ENCODE results near the gene CDH12. TPM values are rescaled to one million over a fixed set of nuclear protein-coding genes. Genes with fewer than 3 reads are reported as not detected.

CDH12 gene
- total RNA-seq, 1 experiment from 2014 or later = not detected

DNA sequence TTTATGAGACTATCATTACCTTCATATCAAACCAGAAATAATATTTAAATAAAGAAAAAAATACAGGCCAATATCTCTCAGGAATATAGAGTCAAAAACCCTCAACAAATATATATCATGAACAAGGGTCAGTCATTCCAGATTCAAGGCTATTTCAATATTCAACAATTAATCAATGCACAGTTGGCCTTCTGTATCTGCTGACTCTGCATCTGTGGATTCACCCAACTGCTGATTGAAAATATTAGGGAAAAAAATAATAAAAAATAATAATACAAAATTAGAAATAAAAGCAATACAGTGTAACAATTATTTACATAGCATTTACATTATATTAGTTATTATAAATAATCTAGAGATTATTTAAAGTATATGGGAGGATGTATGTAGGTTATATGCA, 1114.0 kb downstream of the CDH12 start:
- H3K79me2 ChIP-seq (ENCODE audit: insufficient read depth, low read length) = no peaks in the 10 kb centered on the region
- intact Hi-C loops (cut with micrococcal nuclease) = no loop called here
- CTCF ChIA-PET = no interaction called here
- no peaks in the 10 kb centered on the region for H3K4me1 ChIP-seq (ENCODE audit: control insufficient read depth in 1 of 2, insufficient read depth in 2 of 2, low read length in 2 of 2)
- no peaks in the 10 kb centered on the region for H3K36me3 ChIP-seq (ENCODE audit: control insufficient read depth in 1 of 2, insufficient read depth in 2 of 2, low read length in 2 of 2)
- no peak overlapping the region for H2AFZ ChIP-seq (ENCODE audit: low read depth, low read length, poor library complexity, severe bottlenecking)
- no peak for TF ChIP-seq POLR2A (IDR thresholded peaks at IDR 0.05; ENCODE audit: borderline replicate concordance, extremely low read depth, insufficient read depth, insufficient read length)
- TF ChIP-seq ZNF274 (IDR thresholded peaks at IDR 0.05; ENCODE audit: low read depth, low read length) = no peak
- no peak for TF ChIP-seq SRF (IDR thresholded peaks at IDR 0.05; ENCODE audit: low read depth)
- TF ChIP-seq EZH2phosphoT487 (IDR thresholded peaks at IDR 0.05; ENCODE audit: borderline replicate concordance) = no peak
- no peak for TF ChIP-seq EZH2 (IDR thresholded peaks at IDR 0.05)
- no peak for TF ChIP-seq YY1 (IDR thresholded peaks at IDR 0.05; ENCODE audit: extremely low read depth, insufficient replicate concordance, low read depth, low read length)
- TF ChIP-seq SP1 (IDR thresholded peaks at IDR 0.05; ENCODE audit: low read depth) = no peak
- TF ChIP-seq CEBPB (IDR thresholded peaks at IDR 0.05; ENCODE audit: low read depth) = no peak
- no peak for TF ChIP-seq ELF1 (IDR thresholded peaks at IDR 0.05; ENCODE audit: borderline replicate concordance, low read depth)
- TF ChIP-seq CBX3 (IDR thresholded peaks at IDR 0.05; ENCODE audit: low read depth) = no peak
- TF ChIP-seq TCF7L2 (IDR thresholded peaks at IDR 0.05; ENCODE audit: borderline replicate concordance, extremely low read depth, insufficient read depth, insufficient read length) = no peak
- no peak for TF ChIP-seq JUND (IDR thresholded peaks at IDR 0.05)
- TF ChIP-seq, protein P1, sequence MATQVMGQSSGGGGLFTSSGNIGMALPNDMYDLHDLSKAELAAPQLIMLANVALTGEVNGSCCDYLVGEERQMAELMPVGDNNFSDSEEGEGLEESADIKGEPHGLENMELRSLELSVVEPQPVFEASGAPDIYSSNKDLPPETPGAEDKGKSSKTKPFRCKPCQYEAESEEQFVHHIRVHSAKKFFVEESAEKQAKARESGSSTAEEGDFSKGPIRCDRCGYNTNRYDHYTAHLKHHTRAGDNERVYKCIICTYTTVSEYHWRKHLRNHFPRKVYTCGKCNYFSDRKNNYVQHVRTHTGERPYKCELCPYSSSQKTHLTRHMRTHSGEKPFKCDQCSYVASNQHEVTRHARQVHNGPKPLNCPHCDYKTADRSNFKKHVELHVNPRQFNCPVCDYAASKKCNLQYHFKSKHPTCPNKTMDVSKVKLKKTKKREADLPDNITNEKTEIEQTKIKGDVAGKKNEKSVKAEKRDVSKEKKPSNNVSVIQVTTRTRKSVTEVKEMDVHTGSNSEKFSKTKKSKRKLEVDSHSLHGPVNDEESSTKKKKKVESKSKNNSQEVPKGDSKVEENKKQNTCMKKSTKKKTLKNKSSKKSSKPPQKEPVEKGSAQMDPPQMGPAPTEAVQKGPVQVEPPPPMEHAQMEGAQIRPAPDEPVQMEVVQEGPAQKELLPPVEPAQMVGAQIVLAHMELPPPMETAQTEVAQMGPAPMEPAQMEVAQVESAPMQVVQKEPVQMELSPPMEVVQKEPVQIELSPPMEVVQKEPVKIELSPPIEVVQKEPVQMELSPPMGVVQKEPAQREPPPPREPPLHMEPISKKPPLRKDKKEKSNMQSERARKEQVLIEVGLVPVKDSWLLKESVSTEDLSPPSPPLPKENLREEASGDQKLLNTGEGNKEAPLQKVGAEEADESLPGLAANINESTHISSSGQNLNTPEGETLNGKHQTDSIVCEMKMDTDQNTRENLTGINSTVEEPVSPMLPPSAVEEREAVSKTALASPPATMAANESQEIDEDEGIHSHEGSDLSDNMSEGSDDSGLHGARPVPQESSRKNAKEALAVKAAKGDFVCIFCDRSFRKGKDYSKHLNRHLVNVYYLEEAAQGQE (IDR thresholded peaks at IDR 0.05; ENCODE audit: low read depth) = no peak
- no peak for TF ChIP-seq POLR2AphosphoS5 (IDR thresholded peaks at IDR 0.05; ENCODE audit: low read depth, low read length)
- TF ChIP-seq FOSL1 (IDR thresholded peaks at IDR 0.05; ENCODE audit: low read depth) = no peak
- TF ChIP-seq, protein P2, sequence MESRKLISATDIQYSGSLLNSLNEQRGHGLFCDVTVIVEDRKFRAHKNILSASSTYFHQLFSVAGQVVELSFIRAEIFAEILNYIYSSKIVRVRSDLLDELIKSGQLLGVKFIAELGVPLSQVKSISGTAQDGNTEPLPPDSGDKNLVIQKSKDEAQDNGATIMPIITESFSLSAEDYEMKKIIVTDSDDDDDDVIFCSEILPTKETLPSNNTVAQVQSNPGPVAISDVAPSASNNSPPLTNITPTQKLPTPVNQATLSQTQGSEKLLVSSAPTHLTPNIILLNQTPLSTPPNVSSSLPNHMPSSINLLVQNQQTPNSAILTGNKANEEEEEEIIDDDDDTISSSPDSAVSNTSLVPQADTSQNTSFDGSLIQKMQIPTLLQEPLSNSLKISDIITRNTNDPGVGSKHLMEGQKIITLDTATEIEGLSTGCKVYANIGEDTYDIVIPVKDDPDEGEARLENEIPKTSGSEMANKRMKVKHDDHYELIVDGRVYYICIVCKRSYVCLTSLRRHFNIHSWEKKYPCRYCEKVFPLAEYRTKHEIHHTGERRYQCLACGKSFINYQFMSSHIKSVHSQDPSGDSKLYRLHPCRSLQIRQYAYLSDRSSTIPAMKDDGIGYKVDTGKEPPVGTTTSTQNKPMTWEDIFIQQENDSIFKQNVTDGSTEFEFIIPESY (IDR thresholded peaks at IDR 0.05; ENCODE audit: extremely low read depth, insufficient replicate concordance, low read length) = no peak
- TF ChIP-seq, protein P3, sequence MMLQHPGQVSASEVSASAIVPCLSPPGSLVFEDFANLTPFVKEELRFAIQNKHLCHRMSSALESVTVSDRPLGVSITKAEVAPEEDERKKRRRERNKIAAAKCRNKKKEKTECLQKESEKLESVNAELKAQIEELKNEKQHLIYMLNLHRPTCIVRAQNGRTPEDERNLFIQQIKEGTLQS (IDR thresholded peaks at IDR 0.05) = no peak
- H3K27me3 ChIP-seq (ENCODE audit: insufficient read depth, low read length) = no peaks in the 10 kb centered on the region
- H4K20me1 ChIP-seq (ENCODE audit: insufficient read depth) = no peaks in the 10 kb centered on the region
- no peak overlapping the region for H3K4me3 ChIP-seq (replicated peaks in 1 of 2; ENCODE audit: low read depth in 1 of 2, low read length in 2 of 2)
- RAD21 ChIA-PET (ENCODE audit: low non-redundant PET in 1 of 2, low total read pairs in 2 of 2, uncharacterized antibody in 2 of 2, unreplicated experiment in 2 of 2) = no interaction called here
- H3K9me3 ChIP-seq (ENCODE audit: control insufficient read depth in 1 of 2, insufficient read depth in 1 of 2, low read depth in 1 of 2, low read length in 2 of 2) = peaks cover 8 to 11% of the 10 kb centered on the region in 2 experiments
- H3K4me2 ChIP-seq (ENCODE audit: low read length) = no peak overlapping the region
- no peak overlapping the region for H3K27ac ChIP-seq (ENCODE audit: low read depth, low read length)
- no peak overlapping the region for H3K9ac ChIP-seq (ENCODE audit: low read length)
- no TSS peak for BruUV-seq (replicated peaks)
- POLR2A ChIA-PET = no interaction called here
- DNase-seq (ENCODE audit: low read depth, low spot score) (no peak), ATAC-seq (no peak)
- no peaks in the 10 kb centered on the region for H3K9me2 ChIP-seq (ENCODE audit: insufficient read depth)
